ENCODE measurements around the gene ADAMTS9. TPM values are rescaled to one million over a fixed set of nuclear protein-coding genes. Genes with fewer than 3 reads are reported as not detected.

The ADAMTS9 gene
- total and polyA plus RNA-seq, 2 of the 13 experiments (the other 11 are each of a cell fraction or from before 2014, with no cell fraction given) = 0.02 to 0.09 TPM

- TF ChIP-seq POGK (CRISPR knock-in tag; conservative IDR thresholded peaks at IDR 0.05) (0 out of 2 replicates have a peak, but pooled peaks have one; percentile 17), WIZ (CRISPR knock-in tag; IDR thresholded peaks at IDR 0.05) (0 out of 2 replicates have a peak, but pooled peaks have one; percentile 25), ZNF607 (CRISPR knock-in tag; IDR thresholded peaks at IDR 0.05; ENCODE audit: borderline replicate concordance) (no peak), ZNF724P (CRISPR knock-in tag; IDR thresholded peaks at IDR 0.05; ENCODE audit: borderline replicate concordance) (no peak), ZNF225 (CRISPR knock-in tag; IDR thresholded peaks at IDR 0.05) (no peak), GATAD2A (CRISPR knock-in tag; IDR thresholded peaks at IDR 0.05) (peak; percentile 95), HOXD1 (CRISPR knock-in tag; IDR thresholded peaks at IDR 0.05) (peak; percentile 73; the same call in 1 of the 2 replicates), IRF9 (CRISPR knock-in tag; IDR thresholded peaks at IDR 0.05; ENCODE audit: borderline replicate concordance) (no peak), ARNT2 (CRISPR knock-in tag; IDR thresholded peaks at IDR 0.05; ENCODE audit: low read depth) (no peak), MED1 (CRISPR knock-in tag; IDR thresholded peaks at IDR 0.05) (peak; percentile 91), ATRX (CRISPR knock-in tag; IDR thresholded peaks at IDR 0.05; ENCODE audit: borderline replicate concordance) (no peak), REPIN1 (CRISPR knock-in tag; IDR thresholded peaks at IDR 0.05; ENCODE audit: borderline replicate concordance, low read depth) (peak; percentile 70; the same call in 1 of the 2 replicates), FOXO1 (CRISPR knock-in tag; IDR thresholded peaks at IDR 0.05) (peak; percentile 74; the same call in 1 of the 2 replicates), ZSCAN9 (CRISPR knock-in tag; IDR thresholded peaks at IDR 0.05; ENCODE audit: borderline replicate concordance) (peak; percentile 87), TERF1 (CRISPR knock-in tag; IDR thresholded peaks at IDR 0.05) (no peak), MAFK (conservative IDR thresholded peaks at IDR 0.05 in 1 of 2, IDR thresholded peaks at IDR 0.05 in 1 of 2; ENCODE audit: low read length in 2 of 2) (peak; percentile 62 to 66), NFAT5 (CRISPR knock-in tag; IDR thresholded peaks at IDR 0.05) (no peak), ZNF253 (CRISPR knock-in tag; IDR thresholded peaks at IDR 0.05; ENCODE audit: borderline replicate concordance) (no peak), ZNF576 (CRISPR knock-in tag; IDR thresholded peaks at IDR 0.05) (no peak), ARNT (IDR thresholded peaks at IDR 0.05) (no peak), ZNF441 (CRISPR knock-in tag; IDR thresholded peaks at IDR 0.05; ENCODE audit: borderline replicate concordance) (0 out of 2 replicates have a peak, but pooled peaks have one; percentile 21)
Measured at GRCh38 chr3:64501298-64501906, 186.4 kb downstream of the ADAMTS9 start (continued).
